KMS-11 (cell line): ENCODE data around the gene ZBTB34.
"Not testable (repeated sequence)": the region's sequence is repeated elsewhere in the genome, so short reads cannot be mapped to it uniquely, and the experiment has no call there.

Experiments
- H2AFZ ChIP-seq: fragments of 200-600 bp; sonication (generic); 2 replicates; pipeline ENCODE4 v1.6.1; 2016; ENCODE audit warnings: antibody characterized with exemption, mixed run types, low read depth
- H3K27ac ChIP-seq: fragments of 200-600 bp; sonication (generic); 2 replicates; pipeline ENCODE4 v1.6.1; 2016; ENCODE audit warnings: mild to moderate bottlenecking, mixed run types
- H3K27me3 ChIP-seq: fragments of 200-600 bp; sonication (generic); 2 replicates; pipeline ENCODE4 v1.6.1; 2017; ENCODE audit warnings: mild to moderate bottlenecking, low read depth, mixed run types, moderate library complexity; ENCODE audit not compliant: insufficient read depth
- H3K36me3 ChIP-seq: fragments of 200-600 bp; sonication (generic); 2 replicates; pipeline ENCODE4 v1.6.1; 2017; ENCODE audit warnings: mild to moderate bottlenecking, mixed run types; ENCODE audit not compliant: insufficient read depth
- H3K4me1 ChIP-seq: fragments of 200-600 bp; sonication (generic); 2 replicates; pipeline ENCODE4 v1.6.1; 2016; ENCODE audit warnings: mild to moderate bottlenecking, low read depth, mixed run types; ENCODE audit not compliant: poor library complexity, severe bottlenecking
- H3K4me2 ChIP-seq: fragments of 200-600 bp; sonication (generic); 2 replicates; pipeline ENCODE4 v1.7.0; 2016; ENCODE audit warnings: mild to moderate bottlenecking, mixed run types
- H3K4me3 ChIP-seq: fragments of 200-600 bp; sonication (generic); IDR thresholded peaks from 2 replicates; pipeline ENCODE4 v1.6.1; 2017; ENCODE audit warnings: low read depth, low read length, mixed read lengths; ENCODE audit not compliant: insufficient read depth
- H3K79me2 ChIP-seq: fragments of 200-600 bp; sonication (generic); 2 replicates; pipeline ENCODE4 v1.6.1; 2016; ENCODE audit warnings: low read depth, mixed run types; ENCODE audit not compliant: insufficient read depth
- H3K9ac ChIP-seq: fragments of 200-600 bp; sonication (generic); 2 replicates; pipeline ENCODE4 v1.6.1; 2016; ENCODE audit warnings: mild to moderate bottlenecking, mixed run types
- H4K20me1 ChIP-seq: fragments of 200-600 bp; sonication (generic); 2 replicates; pipeline ENCODE4 v1.6.1; 2016; ENCODE audit warnings: mild to moderate bottlenecking, mixed run types; ENCODE audit not compliant: insufficient read depth
- TF ChIP-seq, protein P1 (sequence below): fragments of 200-600 bp; sonication (generic); conservative IDR thresholded peaks from 2 replicates; pipeline ENCODE4 v1.6.1; 2017; ENCODE audit warnings: low read depth, mild to moderate bottlenecking, antibody characterized with exemption, low read length, moderate library complexity, mixed read lengths

ZBTB34 gene

DNA sequence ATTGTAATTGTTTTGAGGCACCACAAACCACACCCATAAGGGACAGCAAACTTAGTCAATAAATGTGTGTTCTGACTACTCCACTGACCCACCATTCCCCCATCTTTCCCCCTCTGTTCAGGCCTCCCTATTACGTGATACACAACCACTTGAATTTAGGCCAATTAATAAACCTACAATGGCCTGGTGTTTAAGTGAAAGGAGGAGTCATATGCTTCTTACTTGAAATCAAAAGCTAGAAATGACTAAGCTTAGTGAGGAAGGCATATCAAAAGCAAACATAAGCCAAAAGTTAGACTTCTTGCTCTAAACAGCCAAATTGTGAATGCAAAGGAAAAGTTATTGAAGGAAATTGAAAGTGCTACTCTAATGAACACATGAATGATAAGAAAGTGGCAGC, 41.0 kb upstream of the ZBTB34 start:
- Histone ChIP-seq H3K27ac (no peak overlapping the region), H4K20me1 (no peaks in the 10 kb centered on the region), H2AFZ (no peak overlapping the region), H3K36me3 (no peaks in the 10 kb centered on the region), H3K4me2 (no peak overlapping the region), H3K27me3 (no peaks in the 10 kb centered on the region), H3K79me2 (peaks cover 25% of the 10 kb centered on the region), H3K4me3 (no peak overlapping the region), H3K4me1 (no peaks in the 10 kb centered on the region), H3K9ac (no peak overlapping the region)
- TF ChIP-seq, protein P1, sequence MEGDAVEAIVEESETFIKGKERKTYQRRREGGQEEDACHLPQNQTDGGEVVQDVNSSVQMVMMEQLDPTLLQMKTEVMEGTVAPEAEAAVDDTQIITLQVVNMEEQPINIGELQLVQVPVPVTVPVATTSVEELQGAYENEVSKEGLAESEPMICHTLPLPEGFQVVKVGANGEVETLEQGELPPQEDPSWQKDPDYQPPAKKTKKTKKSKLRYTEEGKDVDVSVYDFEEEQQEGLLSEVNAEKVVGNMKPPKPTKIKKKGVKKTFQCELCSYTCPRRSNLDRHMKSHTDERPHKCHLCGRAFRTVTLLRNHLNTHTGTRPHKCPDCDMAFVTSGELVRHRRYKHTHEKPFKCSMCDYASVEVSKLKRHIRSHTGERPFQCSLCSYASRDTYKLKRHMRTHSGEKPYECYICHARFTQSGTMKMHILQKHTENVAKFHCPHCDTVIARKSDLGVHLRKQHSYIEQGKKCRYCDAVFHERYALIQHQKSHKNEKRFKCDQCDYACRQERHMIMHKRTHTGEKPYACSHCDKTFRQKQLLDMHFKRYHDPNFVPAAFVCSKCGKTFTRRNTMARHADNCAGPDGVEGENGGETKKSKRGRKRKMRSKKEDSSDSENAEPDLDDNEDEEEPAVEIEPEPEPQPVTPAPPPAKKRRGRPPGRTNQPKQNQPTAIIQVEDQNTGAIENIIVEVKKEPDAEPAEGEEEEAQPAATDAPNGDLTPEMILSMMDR: no peak

GRCh38 chr9:126822278-126822677, 38.2 kb upstream of the ZBTB34 start:
- no peaks in the 10 kb centered on the region for H3K4me1 ChIP-seq
- TF ChIP-seq, protein P1: no peak
- no peaks in the 10 kb centered on the region for H4K20me1 ChIP-seq
- H3K27ac ChIP-seq: no peak overlapping the region
- no peaks in the 10 kb centered on the region for H3K27me3 ChIP-seq
- H3K79me2 ChIP-seq: peaks cover 16% of the 10 kb centered on the region
- no peaks in the 10 kb centered on the region for H3K36me3 ChIP-seq
- H3K4me2 ChIP-seq: no peak overlapping the region
- no peak overlapping the region for H3K4me3 ChIP-seq
- H3K9ac ChIP-seq: no peak overlapping the region
- no peak overlapping the region for H2AFZ ChIP-seq

DNA sequence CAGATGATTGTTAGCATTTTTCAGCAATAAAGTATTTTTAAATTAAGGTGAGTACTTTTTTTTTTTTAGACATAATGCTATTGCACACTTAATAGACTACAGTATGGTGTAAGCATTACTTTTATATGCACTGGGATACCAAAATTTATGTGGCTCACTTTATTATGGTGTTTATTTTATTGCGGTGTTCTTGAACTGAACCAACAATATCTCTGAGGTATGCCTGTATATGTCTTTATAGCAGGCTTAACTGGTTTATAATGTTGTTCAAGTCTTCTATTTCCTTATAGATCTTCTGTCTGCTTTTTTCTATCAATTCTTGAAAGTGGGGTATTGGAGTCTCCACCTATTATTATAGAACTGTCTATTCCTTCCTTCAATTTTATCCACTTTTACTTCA, 37.6 kb upstream of the ZBTB34 start:
- H3K79me2 ChIP-seq: peaks cover 16% of the 10 kb centered on the region
- TF ChIP-seq, protein P1: no peak
- H3K9ac ChIP-seq: no peak overlapping the region
- no peak overlapping the region for H3K4me2 ChIP-seq
- H3K36me3 ChIP-seq: no peaks in the 10 kb centered on the region
- H3K4me3 ChIP-seq: no peak overlapping the region
- H3K27ac ChIP-seq: no peak overlapping the region
- H3K4me1 ChIP-seq: no peaks in the 10 kb centered on the region
- no peaks in the 10 kb centered on the region for H4K20me1 ChIP-seq
- H3K27me3 ChIP-seq: no peaks in the 10 kb centered on the region
- H2AFZ ChIP-seq: no peak overlapping the region

DNA sequence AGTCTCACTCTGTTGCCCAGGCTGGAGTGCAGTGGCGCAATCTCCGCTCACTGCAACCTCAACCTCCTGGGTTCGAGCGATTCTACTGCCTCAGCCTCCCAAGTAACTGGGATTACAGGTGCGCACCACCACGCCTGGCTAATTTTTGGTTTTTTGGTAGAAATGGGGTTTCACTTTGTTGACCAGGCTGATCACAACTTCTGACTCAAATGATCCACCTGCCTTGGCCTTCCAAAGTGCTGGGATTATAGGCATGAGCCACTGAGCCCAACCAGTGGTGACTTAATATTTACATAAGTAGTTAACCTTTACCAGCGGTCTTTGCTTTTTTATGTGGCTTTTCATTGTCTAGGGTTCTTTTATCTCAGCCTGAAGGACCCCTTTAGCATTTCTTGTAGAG, 36.4 kb upstream of the ZBTB34 start:
- H3K9ac ChIP-seq, H3K79me2 ChIP-seq, H3K27me3 ChIP-seq, H3K36me3 ChIP-seq, H2AFZ ChIP-seq, H3K4me2 ChIP-seq, H3K4me3 ChIP-seq, H4K20me1 ChIP-seq, H3K4me1 ChIP-seq, H3K27ac ChIP-seq: not testable (repeated sequence)

- Histone ChIP-seq H3K4me1 (peaks cover 12% of the 10 kb centered on the region), H3K27ac (no peak overlapping the region), H3K79me2 (peaks cover 4% of the 10 kb centered on the region; the same call in 1 of the 2 replicates), H3K27me3 (no peaks in the 10 kb centered on the region), H3K4me2 (no peak overlapping the region), H4K20me1 (no peaks in the 10 kb centered on the region), H3K36me3 (no peaks in the 10 kb centered on the region), H2AFZ (no peak overlapping the region), H3K9ac (no peak overlapping the region), H3K4me3 (no peak overlapping the region)
- TF ChIP-seq, protein P1: no peak
Measured at GRCh38 chr9:126827227-126827626, 33.2 kb upstream of the ZBTB34 start.
